ENCODE measurements around the gene NT5C3B.

The NT5C3B gene

GRCh38 chr17:41793784-41794539 lies 42.1 kb downstream of the NT5C3B start:
- peaks cover 13% of the 10 kb centered on the region for H3K27me3 Mint-ChIP-seq
- no peaks in the 10 kb centered on the region for H3K9me3 Mint-ChIP-seq
- H3K4me3 Mint-ChIP-seq = no peak overlapping the region
- intact Hi-C loops (cut with micrococcal nuclease) = no loop called here
- peaks cover 56% of the 10 kb centered on the region for H3K4me1 Mint-ChIP-seq (ENCODE audit: low read depth)
- H3K36me3 Mint-ChIP-seq (ENCODE audit: low read depth) = no peaks in the 10 kb centered on the region
- no peak overlapping the region for H3K27ac Mint-ChIP-seq

- Mint-ChIP-seq H3K36me3 (ENCODE audit: low read depth) (no peaks in the 10 kb centered on the region), H3K9me3 (no peaks in the 10 kb centered on the region), H3K27ac (peak overlapping the region; percentile 14), H3K27me3 (peaks cover 13% of the 10 kb centered on the region), H3K4me3 (no peak overlapping the region), H3K4me1 (ENCODE audit: low read depth) (peaks cover 65% of the 10 kb centered on the region)
- intact Hi-C loops (cut with micrococcal nuclease) = no loop called here
These were observed 42.9 kb downstream of the NT5C3B start for GRCh38 chr17:41792845-41793783.

DNA sequence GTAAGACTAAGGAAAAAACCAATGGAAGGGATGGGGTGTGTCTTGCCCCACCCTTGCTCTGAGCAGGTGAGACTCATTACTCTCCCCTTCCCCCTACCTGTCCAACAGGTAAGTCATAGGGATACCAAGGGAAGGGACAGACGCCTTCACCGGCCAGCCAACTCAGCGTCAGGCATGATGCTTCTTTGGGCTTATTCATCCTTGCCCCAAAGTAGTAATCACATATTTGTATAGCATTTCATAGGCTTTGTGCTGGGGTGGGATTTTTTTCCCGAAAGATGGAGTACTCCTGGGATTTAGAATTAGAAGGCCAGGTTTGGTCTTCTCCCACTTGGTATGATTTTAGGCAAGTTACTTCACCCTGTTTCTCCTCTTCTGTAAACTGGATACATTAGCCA lies 49.0 kb downstream of the NT5C3B start:
- Mint-ChIP-seq H3K9me3 (no peaks in the 10 kb centered on the region), H3K4me1 (ENCODE audit: low read depth) (peaks cover 78% of the 10 kb centered on the region), H3K4me3 (no peak overlapping the region), H3K27ac (peak overlapping the region; percentile 86), H3K36me3 (ENCODE audit: low read depth) (peaks cover 2% of the 10 kb centered on the region), H3K27me3 (peaks cover 11% of the 10 kb centered on the region)
- intact Hi-C loops (cut with micrococcal nuclease) = no loop called here

- Mint-ChIP-seq H3K4me3 (peak within 1 kb of the TSS; percentile 80), H3K9me3 (no peaks in the 10 kb centered on the region), H3K27me3 (peaks cover 15% of the 10 kb centered on the region), H3K27ac (peak within 1 kb of the TSS; percentile 86), H3K4me1 (ENCODE audit: low read depth) (peaks cover 80% of the 10 kb centered on the region), H3K36me3 (ENCODE audit: low read depth) (peaks cover 8% of the 10 kb centered on the region)
- intact Hi-C loops (cut with micrococcal nuclease) = no loop called here
These were observed 49.6 kb downstream of the NT5C3B start, which contains the start of gene JUP for GRCh38 chr17:41786227-41787020. TSS of gene JUP (minus strand) at chr17:41786711. CDS start at chr17:41771854, 14,857 bp downstream.

DNA sequence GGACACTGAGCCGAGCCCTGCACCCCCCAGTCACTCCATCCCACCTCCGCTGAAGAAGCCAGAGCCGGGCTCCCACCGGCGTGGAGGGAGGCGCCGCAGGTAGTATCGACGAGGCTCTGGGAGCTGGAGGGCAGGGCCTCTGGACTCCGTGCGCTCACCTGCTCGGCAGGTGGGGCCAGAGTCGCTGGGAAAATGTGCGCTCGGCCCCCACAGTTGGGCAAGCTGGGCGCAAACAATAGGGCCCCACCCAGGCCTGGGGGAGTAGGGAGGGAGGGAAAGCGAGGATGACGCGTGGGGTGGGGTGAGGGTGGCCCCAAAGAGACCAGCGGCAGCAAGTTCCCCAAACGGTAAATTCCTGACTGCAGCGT lies 50.2 kb downstream of the NT5C3B start:
- Mint-ChIP-seq H3K27me3 (peaks cover 18% of the 10 kb centered on the region), H3K4me3 (peak overlapping the region; percentile 80)
- intact Hi-C loops (cut with micrococcal nuclease) = no loop called here

GRCh38 chr17:41785091-41785858 lies 50.8 kb downstream of the NT5C3B start:
- Mint-ChIP-seq H3K4me3 (peak overlapping the region; percentile 80), H3K4me1 (ENCODE audit: low read depth) (peaks cover 84% of the 10 kb centered on the region), H3K36me3 (ENCODE audit: low read depth) (peaks cover 19% of the 10 kb centered on the region), H3K9me3 (no peaks in the 10 kb centered on the region), H3K27me3 (peaks cover 18% of the 10 kb centered on the region), H3K27ac (peak overlapping the region; percentile 76)
- intact Hi-C loops (cut with micrococcal nuclease) = no loop called here

More for the DNA sequence above, 50.2 kb downstream of the NT5C3B start:
- Mint-ChIP-seq H3K36me3 (ENCODE audit: low read depth) (peaks cover 13% of the 10 kb centered on the region), H3K27ac (peak overlapping the region; percentile 76), H3K9me3 (no peaks in the 10 kb centered on the region), H3K4me1 (ENCODE audit: low read depth) (peaks cover 84% of the 10 kb centered on the region)

- H3K27me3 Mint-ChIP-seq = peaks cover 18% of the 10 kb centered on the region
- H3K36me3 Mint-ChIP-seq (ENCODE audit: low read depth) = peaks cover 20% of the 10 kb centered on the region
- H3K9me3 Mint-ChIP-seq = no peaks in the 10 kb centered on the region
- H3K4me1 Mint-ChIP-seq (ENCODE audit: low read depth) = peaks cover 84% of the 10 kb centered on the region
- peak overlapping the region; percentile 76 for H3K27ac Mint-ChIP-seq
- intact Hi-C loops (cut with micrococcal nuclease) = no loop called here
- peak overlapping the region; percentile 80 for H3K4me3 Mint-ChIP-seq
These were observed 51.8 kb downstream of the NT5C3B start for GRCh38 chr17:41784207-41784744.

- H3K36me3 Mint-ChIP-seq (ENCODE audit: low read depth) = peaks cover 25% of the 10 kb centered on the region
- H3K27me3 Mint-ChIP-seq = peaks cover 22% of the 10 kb centered on the region
- peak overlapping the region; percentile 76 for H3K27ac Mint-ChIP-seq
- H3K9me3 Mint-ChIP-seq = no peaks in the 10 kb centered on the region
- intact Hi-C loops (cut with micrococcal nuclease) = no loop called here
- H3K4me3 Mint-ChIP-seq = no peak overlapping the region
- peaks cover 80% of the 10 kb centered on the region for H3K4me1 Mint-ChIP-seq (ENCODE audit: low read depth)
These were observed 53.9 kb downstream of the NT5C3B start for GRCh38 chr17:41782142-41782541.

- peaks cover 22% of the 10 kb centered on the region for H3K27me3 Mint-ChIP-seq
These were observed 54.5 kb downstream of the NT5C3B start for GRCh38 chr17:41781404-41782110.

DNA sequence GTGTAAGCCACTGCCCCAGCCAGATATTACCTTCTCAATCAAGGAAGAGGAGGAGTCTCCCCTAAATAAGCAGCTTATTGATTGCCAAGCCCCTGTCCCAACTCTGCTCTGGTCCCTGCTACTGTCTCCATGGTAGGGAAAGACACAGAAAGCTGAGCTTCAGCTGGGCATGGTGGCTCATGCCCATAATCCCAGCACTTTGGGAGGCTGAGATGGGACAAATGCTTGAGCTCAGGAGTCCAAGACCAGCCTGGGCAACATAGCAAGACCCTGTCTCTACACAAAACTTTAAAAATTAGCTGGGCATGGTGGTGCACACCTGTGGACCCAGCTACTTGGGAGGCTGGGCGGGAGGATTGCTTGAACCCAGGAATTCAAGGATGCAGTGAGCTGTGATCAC lies 56.1 kb downstream of the NT5C3B start:
- H3K27me3 Mint-ChIP-seq = peaks cover 24% of the 10 kb centered on the region
- no peak overlapping the region for H3K27ac Mint-ChIP-seq
- H3K9me3 Mint-ChIP-seq = no peaks in the 10 kb centered on the region
- intact Hi-C loops (cut with micrococcal nuclease) = no loop called here
- peaks cover 91% of the 10 kb centered on the region for H3K4me1 Mint-ChIP-seq (ENCODE audit: low read depth)
- H3K4me3 Mint-ChIP-seq = no peak overlapping the region
- peaks cover 47% of the 10 kb centered on the region for H3K36me3 Mint-ChIP-seq (ENCODE audit: low read depth)

More at GRCh38 chr17:41781404-41782110, 54.5 kb downstream of the NT5C3B start:
- intact Hi-C loops (cut with micrococcal nuclease) = no loop called here
- no peak overlapping the region for H3K4me3 Mint-ChIP-seq
- peaks cover 31% of the 10 kb centered on the region for H3K36me3 Mint-ChIP-seq (ENCODE audit: low read depth)
- H3K9me3 Mint-ChIP-seq = no peaks in the 10 kb centered on the region
- peak overlapping the region; percentile 76 for H3K27ac Mint-ChIP-seq
- peaks cover 83% of the 10 kb centered on the region for H3K4me1 Mint-ChIP-seq (ENCODE audit: low read depth)

DNA sequence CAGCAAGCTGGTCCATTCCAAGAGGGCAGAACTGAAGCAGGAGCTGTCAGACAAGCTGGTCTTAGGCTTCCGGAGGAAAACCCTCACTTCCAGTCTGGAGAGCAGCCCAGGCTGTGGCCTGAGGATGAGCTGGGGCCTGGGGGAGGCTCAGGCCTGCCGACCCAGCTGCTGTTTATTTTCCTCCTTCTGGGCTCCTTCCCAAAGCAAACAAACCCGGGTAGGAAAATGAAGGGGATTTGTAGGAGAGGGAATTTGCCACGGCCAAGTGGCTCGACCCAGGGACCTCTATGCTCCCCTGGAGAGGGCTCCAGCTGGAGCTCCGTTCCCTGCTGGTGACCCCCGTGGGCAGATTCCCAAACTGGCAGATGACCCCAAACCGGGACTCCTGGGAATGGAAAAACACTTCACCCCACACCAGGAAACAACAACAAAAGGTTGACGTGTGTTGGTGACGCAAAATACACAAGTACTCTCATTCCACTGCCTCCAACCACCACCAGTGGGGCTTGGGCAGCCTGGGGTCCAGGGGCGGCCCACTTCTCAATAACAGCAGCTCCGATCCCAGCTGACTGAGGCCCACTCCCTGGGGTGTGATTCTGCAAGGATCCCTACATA lies 58.4 kb downstream of the NT5C3B start:
- intact Hi-C loops (cut with micrococcal nuclease) = no loop called here
- Mint-ChIP-seq H3K27me3 (peaks cover 22% of the 10 kb centered on the region), H3K4me1 (ENCODE audit: low read depth) (peaks cover 89% of the 10 kb centered on the region), H3K27ac (peak overlapping the region; percentile 25), H3K9me3 (no peaks in the 10 kb centered on the region), H3K4me3 (no peak overlapping the region), H3K36me3 (ENCODE audit: low read depth) (peaks cover 68% of the 10 kb centered on the region)

GRCh38 chr17:41777157-41777573 lies 58.9 kb downstream of the NT5C3B start:
- Mint-ChIP-seq H3K9me3 (no peaks in the 10 kb centered on the region), H3K27me3 (peaks cover 18% of the 10 kb centered on the region), H3K27ac (peak overlapping the region; percentile 25), H3K4me1 (ENCODE audit: low read depth) (peaks cover 84% of the 10 kb centered on the region), H3K4me3 (no peak overlapping the region), H3K36me3 (ENCODE audit: low read depth) (peaks cover 73% of the 10 kb centered on the region)
- intact Hi-C loops (cut with micrococcal nuclease) = no loop called here
